HL-60 (cell line): Measurements from ENCODE around the gene EIF4EBP2.

Experiments
- CTCF ChIP-seq: IDR thresholded peaks from one replicate; pipeline ENCODE4 v1.5.1; 2011; ENCODE audit warnings: low read length, control low read depth, inconsistent platforms; ENCODE audit not compliant: insufficient read depth
- GABPA ChIP-seq: IDR thresholded peaks from 2 replicates; pipeline ENCODE4 v1.6.1; 2012; ENCODE audit warnings: low read depth
- POLR2AphosphoS5 ChIP-seq: IDR thresholded peaks from 2 replicates; pipeline ENCODE4 v1.6.1; 2012; ENCODE audit warnings: low read depth
- REST ChIP-seq: IDR thresholded peaks from 2 replicates; pipeline ENCODE4 v1.6.1; 2012; ENCODE audit warnings: low read depth; ENCODE audit not compliant: insufficient replicate concordance
- SPI1 ChIP-seq: IDR thresholded peaks from 2 replicates; pipeline ENCODE4 v1.6.1; 2012; ENCODE audit warnings: low read depth, mild to moderate bottlenecking, borderline replicate concordance

- no peak for TF ChIP-seq CTCF
- no peak for TF ChIP-seq POLR2AphosphoS5
- no peak for TF ChIP-seq GABPA
- no peak for TF ChIP-seq REST
- TF ChIP-seq SPI1, result no peak
These were observed 37.4 kb downstream of the EIF4EBP2 start, which contains the start of gene NODAL for GRCh38 chr10:70441161-70441894.
